H1 (cell line): ENCODE measurements around the gene PCCA. TPM values are rescaled to one million over a fixed set of nuclear protein-coding genes. Genes with fewer than 3 reads are reported as not detected.
A peak's percentile ranks its signal among the peaks of the same experiment; 100 is the strongest.

Source experiments
- CBX5 ChIP-seq: fragments of 300-800, 300-1000 bp; sonication (generic); IDR thresholded peaks from 2 replicates; pipeline ENCODE4 v1.7.1; 2016; ENCODE audit warnings: antibody characterized with exemption, low read length, low read depth
- CHD7 ChIP-seq: fragments of 300-600 bp; sonication (generic); IDR thresholded peaks from 2 replicates; pipeline ENCODE4 v1.7.1; 2012; ENCODE audit warnings: low read length, moderate library complexity, mild to moderate bottlenecking, inconsistent platforms; ENCODE audit not compliant: insufficient replicate concordance
- CTBP2 ChIP-seq: IDR thresholded peaks from 2 replicates; pipeline ENCODE4 v1.7.0; 2011; ENCODE audit warnings: borderline replicate concordance, mild to moderate bottlenecking, moderate library complexity, mixed read lengths, low read length; ENCODE audit not compliant: insufficient read depth, insufficient read length
- EZH2 ChIP-seq: fragments of 200-600 bp; sonication (generic); IDR thresholded peaks from 2 replicates; pipeline ENCODE4 v1.7.1; 2012; ENCODE audit warnings: low read depth, mild to moderate bottlenecking, moderate library complexity, low read length, inconsistent platforms; ENCODE audit not compliant: severe bottlenecking
- JUN ChIP-seq: IDR thresholded peaks from 2 replicates; pipeline ENCODE4 v1.6.1; 2011; ENCODE audit warnings: low read depth, mild to moderate bottlenecking, improper control_type of control experiment, low read length
- KDM1A ChIP-seq: fragments of 200-600, 300-600 bp; sonication (generic); IDR thresholded peaks from 2 replicates; pipeline ENCODE4 v1.7.1; 2016; ENCODE audit warnings: mild to moderate bottlenecking, low read length, borderline replicate concordance
- POU5F1 ChIP-seq: IDR thresholded peaks from 2 replicates; pipeline ENCODE4 v1.6.1; 2011; ENCODE audit warnings: low read depth, mild to moderate bottlenecking, low read length, moderate library complexity
- SAP30 ChIP-seq: fragments of 300-600 bp; sonication (generic); IDR thresholded peaks from 2 replicates; pipeline ENCODE4 v1.7.1; 2012; ENCODE audit warnings: low read length, moderate library complexity, mild to moderate bottlenecking, inconsistent platforms; ENCODE audit not compliant: insufficient read depth, insufficient replicate concordance
- SIN3A ChIP-seq, 2 experiments: IDR thresholded peaks in 1 of 2; conservative IDR thresholded peaks in 1 of 2; 2 replicates each; pipeline ENCODE4 v1.6.1; 2011 to 2012; ENCODE audit warnings: low read length in 2 of 2, improper control_type of control experiment in 1 of 2, low read depth in 1 of 2, mild to moderate bottlenecking in 1 of 2
- SIRT6 ChIP-seq: IDR thresholded peaks from one replicate; pipeline ENCODE4 v1.7.1; 2012; ENCODE audit warnings: low read length, inconsistent platforms
- TEAD4 ChIP-seq: IDR thresholded peaks from 2 replicates; pipeline ENCODE4 v1.6.1; 2012; ENCODE audit warnings: low read depth, low read length, inconsistent platforms, mixed read lengths
- polyA plus RNA-seq, 7 experiments: library from polyadenylated mRNA; depleted of rRNA in 3 of 7; stranded (reverse) in 5 of 7; unstranded in 2 of 7; fragments of >200 nt in 5 of 7; fragments of 200-250 nt in 2 of 7; gene quantifications; 1 replicate in 5 of 7; 2 replicates in 1 of 7; 4 replicates in 1 of 7; pipeline versions ENCODE4 v1.2.1 to v1.2.3, GENCODE V29; 2011 to 2013; ENCODE audit warnings: missing spikeins in 2 of 7, mixed read lengths in 2 of 7
- total RNA-seq: library from RNA; stranded (reverse); fragmentation: NEBNext Ultra II Directional; extraction: Animal tissue kit (Norgen Biotek cat#: 25700); gene quantifications from 2 replicates; pipeline ENCODE4 v1.2.1, GENCODE V29; 2021

PCCA gene
- total and polyA plus RNA-seq, 2 of the 8 experiments (the other 6 are each of a cell fraction or from before 2014, with no cell fraction given) = 18.4 to 49.8 TPM

- TF ChIP-seq CHD7 = peak; percentile 95
- TF ChIP-seq SAP30 = no peak
- TF ChIP-seq SIN3A (conservative IDR thresholded peaks at IDR 0.05 in 1 of 2, IDR thresholded peaks at IDR 0.05 in 1 of 2; ENCODE audit: low read depth in 1 of 2, low read length in 2 of 2) = 0 out of 4 replicates have a peak, but pooled peaks of 1 of the 2 experiments have one; percentile 40
- TF ChIP-seq EZH2 = no peak
- TF ChIP-seq POU5F1 = no peak; the same call in 1 of the 2 replicates
- TF ChIP-seq CTBP2 = no peak
- TF ChIP-seq CBX5 = no peak
- peak; percentile 91 for TF ChIP-seq TEAD4
- no peak for TF ChIP-seq KDM1A
- TF ChIP-seq SIRT6 = no peak
- TF ChIP-seq JUN = no peak
Observed at GRCh38 chr13:100148422-100148821, 59.5 kb downstream of the PCCA start (continued).
